NK-92 treated with Interleukin-12 subunit alpha and Interleukin-12 subunit beta, amount 100 ng/mL, for 24 hours (cell line): ENCODE results near the gene ARHGAP40.

Experiments used
- DNase-seq: peaks from one replicate; lab custom pipeline; 2025; lab: John Stamatoyannopoulos, UW

Gene ARHGAP40

DNA sequence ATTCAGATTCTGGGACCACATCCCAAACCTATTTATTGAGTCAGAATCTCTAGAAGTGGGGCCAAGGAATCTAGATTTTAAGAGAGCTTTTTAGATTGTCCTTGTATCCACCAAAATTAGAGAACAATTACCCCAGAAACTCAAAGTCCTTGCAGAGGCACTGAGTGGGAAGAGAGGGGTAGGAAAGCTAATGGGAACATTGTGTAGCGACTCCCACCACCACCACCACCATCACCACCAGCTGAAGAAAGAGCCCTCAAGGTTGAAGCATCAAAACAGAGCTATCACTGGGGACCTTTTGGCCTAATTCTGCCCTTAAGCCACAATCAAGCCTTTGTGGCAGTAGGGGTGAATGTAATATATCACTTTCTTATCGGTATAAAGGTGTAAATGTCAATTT lies 83.7 kb downstream of the ARHGAP40 start:
- DNase-seq: no peak

- DNase-seq: no peak
These were observed 84.4 kb downstream of the ARHGAP40 start for GRCh38 chr20:38685853-38686473.

DNA sequence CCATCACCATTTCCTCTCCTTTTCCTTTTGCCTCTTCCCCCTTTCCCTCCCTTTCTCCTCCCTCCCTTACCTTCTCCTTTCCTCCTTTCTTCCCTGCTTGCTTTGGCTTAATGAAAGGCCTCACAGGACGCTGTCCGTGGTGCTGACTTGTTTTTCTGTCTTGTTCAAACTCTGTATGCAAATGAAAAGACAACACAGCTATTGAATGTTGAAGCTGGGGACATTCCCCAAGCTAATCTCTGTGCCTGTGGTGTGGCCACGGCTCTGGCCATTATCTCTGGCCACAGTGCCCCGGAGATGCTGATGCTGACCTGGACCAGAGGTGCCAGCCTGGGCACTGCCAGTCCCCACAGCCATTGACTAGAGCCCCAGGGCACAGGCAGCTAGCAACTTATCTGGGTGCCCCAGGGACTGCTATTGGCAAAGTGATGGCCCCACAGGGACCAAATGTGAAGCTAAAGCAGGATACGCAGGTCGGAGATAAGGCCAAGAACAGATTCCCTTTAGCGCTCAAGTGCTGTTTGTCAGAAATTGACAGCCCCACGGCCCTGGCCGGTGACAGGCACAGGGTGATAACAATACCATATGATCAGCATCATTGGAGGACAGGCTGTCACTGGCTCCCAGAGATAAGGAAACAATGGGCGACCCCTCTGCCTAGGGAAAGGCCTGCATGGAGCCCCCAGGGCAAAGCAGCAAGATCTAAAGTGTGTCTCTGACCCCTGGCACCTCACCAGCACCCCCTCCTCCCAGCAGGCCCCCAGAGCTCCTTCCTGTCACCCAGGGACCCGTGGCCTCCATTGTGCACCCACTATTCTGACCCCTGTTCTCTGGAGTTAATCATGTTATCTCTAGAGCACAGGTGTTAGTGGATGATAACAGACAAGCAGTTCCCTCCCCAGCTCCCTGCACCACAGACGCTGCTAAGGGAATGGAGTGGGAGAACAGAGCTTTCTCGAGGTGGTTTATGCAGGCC lies 91.1 kb downstream of the ARHGAP40 start:
- no peak for DNase-seq

DNA sequence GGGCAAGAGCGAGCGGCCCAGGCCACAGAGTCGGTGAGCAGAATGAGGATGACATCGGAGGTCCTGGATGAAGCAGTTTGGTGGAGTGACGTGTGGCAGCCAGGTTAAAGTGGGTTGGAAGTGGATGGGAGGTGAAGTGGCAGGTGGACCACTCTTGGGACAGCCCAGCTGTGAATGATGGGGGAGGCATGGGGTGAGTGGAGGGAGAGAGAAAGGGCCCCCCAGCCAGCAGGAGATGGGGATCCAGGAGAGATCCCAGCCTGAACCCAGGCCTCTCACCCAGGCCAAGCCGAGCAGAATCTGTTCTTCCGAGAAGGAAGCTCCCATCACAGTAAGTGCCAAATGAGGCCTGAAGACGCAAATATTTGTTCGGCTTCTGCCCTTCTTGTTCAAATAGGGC lies 95.7 kb downstream of the ARHGAP40 start:
- no peak for DNase-seq

DNA sequence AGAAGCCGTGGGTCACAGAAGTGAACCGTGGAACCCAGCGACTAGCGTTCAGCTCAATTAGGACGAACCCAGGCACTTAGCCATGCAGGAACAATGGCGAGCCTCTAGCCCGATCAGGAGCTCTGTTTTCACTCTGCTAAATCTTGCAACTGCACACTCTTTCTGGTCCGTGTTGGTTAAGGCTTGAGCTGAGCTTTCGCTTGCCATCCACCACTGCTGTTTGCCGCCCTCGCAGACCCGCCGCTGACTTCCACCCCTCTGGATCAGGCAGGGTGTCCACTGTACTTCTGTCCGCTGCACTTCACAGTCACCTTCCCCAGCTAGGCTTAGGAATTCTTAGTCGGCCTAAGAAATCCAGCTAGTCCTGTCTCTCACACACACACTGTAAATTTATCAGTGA lies 96.9 kb downstream of the ARHGAP40 start:
- no peak for DNase-seq

DNA sequence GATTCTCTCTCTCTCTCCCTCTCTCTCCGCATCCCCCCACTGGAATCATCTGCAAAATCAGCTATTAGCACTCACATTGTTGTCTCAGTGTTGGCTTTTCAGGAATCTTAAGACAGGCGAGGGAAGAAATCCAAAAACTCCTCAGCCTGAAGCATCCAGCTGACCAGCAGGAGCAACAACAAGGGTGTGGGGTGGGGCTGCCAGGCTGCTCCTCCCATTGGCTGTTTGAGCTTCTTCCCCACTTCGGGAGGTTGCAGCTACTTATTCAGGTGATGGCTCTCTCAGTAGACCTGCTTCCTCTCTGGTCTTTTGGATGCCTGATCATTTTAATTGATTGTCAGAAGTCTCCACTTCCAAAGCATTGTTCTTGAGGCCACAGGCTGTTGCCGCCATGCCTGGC lies 98.5 kb downstream of the ARHGAP40 start:
- DNase-seq: no peak
